H1 (cell line): ENCODE data around the gene IGLON5.

Source experiments
- BRCA1 ChIP-seq: IDR thresholded peaks from 2 replicates; pipeline ENCODE4 v1.6.1; 2012; ENCODE audit warnings: low read depth, low read length, improper control_type of control experiment
- CHD1 ChIP-seq: IDR thresholded peaks from 2 replicates; pipeline ENCODE4 v1.6.1; 2012; ENCODE audit warnings: low read depth, low read length, improper control_type of control experiment
- CTCF ChIP-seq, 3 experiments: IDR thresholded peaks; 1 replicate in 2 of 3; 2 replicates in 1 of 3; pipeline versions ENCODE4 v1.5.1 to v1.6.1; 2011; ENCODE audit warnings: low read length in 3 of 3, mild to moderate bottlenecking in 3 of 3, inconsistent platforms in 2 of 3, low read depth in 1 of 3, moderate library complexity in 1 of 3; ENCODE audit not compliant: insufficient read depth in 1 of 3; ENCODE audit errors: control extremely low read depth in 1 of 3
- EZH2 ChIP-seq: fragments of 200-600 bp; sonication (generic); IDR thresholded peaks from 2 replicates; pipeline ENCODE4 v1.7.1; 2012; ENCODE audit warnings: low read depth, mild to moderate bottlenecking, moderate library complexity, low read length, inconsistent platforms; ENCODE audit not compliant: severe bottlenecking
- MAFK ChIP-seq: IDR thresholded peaks from 2 replicates; pipeline ENCODE4 v1.6.1; 2012; ENCODE audit warnings: low read depth, mild to moderate bottlenecking, improper control_type of control experiment, low read length
- POLR2A ChIP-seq, 2 experiments: IDR thresholded peaks; 1 replicate in 1 of 2; 2 replicates in 1 of 2; pipeline ENCODE4 v1.6.1; 2011; ENCODE audit warnings: low read depth in 2 of 2, low read length in 2 of 2, mild to moderate bottlenecking in 2 of 2; ENCODE audit errors: control extremely low read depth in 1 of 2
- TBP ChIP-seq: IDR thresholded peaks from 2 replicates; pipeline ENCODE4 v1.6.1; 2011; ENCODE audit warnings: low read depth, low read length, improper control_type of control experiment
- TF ChIP-seq, protein P1 (sequence below): IDR thresholded peaks from 2 replicates; pipeline ENCODE4 v1.6.1; 2011; ENCODE audit warnings: low read depth, mild to moderate bottlenecking, low read length; ENCODE audit not compliant: insufficient read depth

DNA sequence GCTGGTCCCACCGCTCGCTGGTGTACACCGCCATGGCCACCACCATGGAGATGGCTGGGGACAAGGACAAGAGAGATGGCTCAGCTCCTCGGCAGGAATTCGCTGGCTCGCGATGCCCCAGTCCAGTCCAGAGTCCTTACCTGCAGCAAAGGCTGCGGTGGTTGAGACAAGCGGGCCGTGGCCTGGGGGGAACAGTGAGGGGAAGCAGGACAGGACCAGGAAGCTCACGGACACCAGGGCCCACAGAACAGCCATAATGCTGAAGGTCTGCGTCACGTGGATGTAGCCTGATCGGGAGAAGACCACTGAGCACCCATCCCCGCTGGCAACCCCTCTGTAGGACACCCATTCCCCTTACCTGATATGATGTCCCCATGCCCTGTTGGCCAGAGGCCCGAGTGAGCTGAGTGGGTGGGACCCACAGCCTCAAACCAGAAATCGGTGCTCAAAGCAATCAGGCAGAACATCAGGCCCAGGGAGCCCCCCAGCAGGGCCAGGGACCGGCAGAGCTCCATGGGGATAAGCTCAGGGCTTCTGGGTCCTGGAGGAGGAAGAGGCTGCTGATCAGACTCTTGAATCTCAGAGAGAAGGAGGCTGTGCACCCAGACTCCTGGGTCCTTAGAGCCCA is 60.7 kb downstream of the IGLON5 start:
- TF ChIP-seq EZH2 (no peak), TBP (no peak), CTCF (IDR thresholded peaks at IDR 0.05; ENCODE audit: control extremely low read depth in 1 of 3, insufficient read depth in 1 of 3, low read depth in 1 of 3, low read length in 3 of 3) (no peak), MAFK (no peak), CHD1 (no peak), BRCA1 (no peak), POLR2A (IDR thresholded peaks at IDR 0.05; ENCODE audit: control extremely low read depth in 1 of 2, low read depth in 2 of 2, low read length in 2 of 2) (no peak)
- TF ChIP-seq, protein P1, sequence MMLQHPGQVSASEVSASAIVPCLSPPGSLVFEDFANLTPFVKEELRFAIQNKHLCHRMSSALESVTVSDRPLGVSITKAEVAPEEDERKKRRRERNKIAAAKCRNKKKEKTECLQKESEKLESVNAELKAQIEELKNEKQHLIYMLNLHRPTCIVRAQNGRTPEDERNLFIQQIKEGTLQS, result no peak
